Bone marrow (tissue), 2 donors: ENCODE data around the gene SLC4A5.
"Not testable (repeated sequence)": the region's sequence is repeated elsewhere in the genome, so short reads cannot be mapped to it uniquely, and the experiment has no call there.

Source experiments
- DNase-seq, 2 donors: peaks; one replicate each; lab custom pipeline; 2025; lab: John Stamatoyannopoulos, UW

SLC4A5 gene

GRCh38 chr2:74264281-74264680 is 78.9 kb downstream of the SLC4A5 start:
- no peak for DNase-seq

GRCh38 chr2:74262681-74263080 is 80.5 kb downstream of the SLC4A5 start:
- no peak for DNase-seq

GRCh38 chr2:74261204-74261864 is 81.9 kb downstream of the SLC4A5 start:
- DNase-seq = no peak

- no peak for DNase-seq
Observed at GRCh38 chr2:74260495-74260894, 82.7 kb downstream of the SLC4A5 start.

GRCh38 chr2:74259733-74260132 is 83.5 kb downstream of the SLC4A5 start:
- no peak for DNase-seq

GRCh38 chr2:74259191-74259590 is 84.0 kb downstream of the SLC4A5 start:
- DNase-seq = no peak

- no peak for DNase-seq
Observed at GRCh38 chr2:74255660-74256213, 87.5 kb downstream of the SLC4A5 start.

GRCh38 chr2:74253971-74254310 is 89.3 kb downstream of the SLC4A5 start:
- no peak for DNase-seq

- DNase-seq = no peak
Observed at GRCh38 chr2:74253306-74253970, 89.8 kb downstream of the SLC4A5 start.

GRCh38 chr2:74252862-74253261 is 90.4 kb downstream of the SLC4A5 start:
- DNase-seq = no peak

GRCh38 chr2:74252036-74252435 is 91.2 kb downstream of the SLC4A5 start:
- DNase-seq = no peak

GRCh38 chr2:74250189-74250631 is 93.0 kb downstream of the SLC4A5 start:
- no peak for DNase-seq

- DNase-seq = no peak
Observed at GRCh38 chr2:74249406-74250122, 93.7 kb downstream of the SLC4A5 start.

GRCh38 chr2:74246496-74247195 is 96.6 kb downstream of the SLC4A5 start:
- no peak for DNase-seq

- no peak for DNase-seq
Observed at GRCh38 chr2:74244286-74244685, 98.9 kb downstream of the SLC4A5 start.

GRCh38 chr2:74242354-74243071 is 100.7 kb downstream of the SLC4A5 start:
- DNase-seq = no peak

- no peak for DNase-seq
Observed at GRCh38 chr2:74239346-74239745, 103.9 kb downstream of the SLC4A5 start.

- no peak for DNase-seq
Observed at GRCh38 chr2:74238879-74239278, 104.3 kb downstream of the SLC4A5 start.

GRCh38 chr2:74235041-74235440 is 108.2 kb downstream of the SLC4A5 start:
- DNase-seq = no peak

- DNase-seq = no peak
Observed at GRCh38 chr2:74233648-74234047, 109.6 kb downstream of the SLC4A5 start.

GRCh38 chr2:74232426-74232825 is 110.8 kb downstream of the SLC4A5 start:
- DNase-seq = no peak

- not testable (repeated sequence) for DNase-seq
Observed at GRCh38 chr2:74229865-74230264, 113.4 kb downstream of the SLC4A5 start.
